HEK293 (cell line): ENCODE measurements around the gene HILPDA.

ENCODE experiments used
- PATZ1 ChIP-seq: fragments of 450-650 bp; formaldehyde crosslinking; IDR thresholded peaks from 2 replicates; pipeline ENCODE4 v1.5.1; 2016; ENCODE audit warnings: missing biosample characterization, missing genetic modification characterization
- ZNF16 ChIP-seq: fragments of 450-650 bp; formaldehyde crosslinking; IDR thresholded peaks from 2 replicates; pipeline ENCODE4 v1.5.1; 2016; ENCODE audit warnings: low read depth, missing biosample characterization, missing genetic modification characterization
- ZNF423 ChIP-seq: fragments of 450-650 bp; formaldehyde crosslinking; IDR thresholded peaks from 2 replicates; pipeline ENCODE4 v1.5.1; 2016; ENCODE audit warnings: missing biosample characterization, missing genetic modification characterization
- ZXDB ChIP-seq: fragments of 450-650 bp; formaldehyde crosslinking; IDR thresholded peaks from 2 replicates; pipeline ENCODE4 v1.5.1; 2016; ENCODE audit warnings: missing biosample characterization, missing genetic modification characterization
- TF ChIP-seq, protein P1 (sequence below): fragments of 450-650 bp; formaldehyde crosslinking; IDR thresholded peaks from 2 replicates; pipeline ENCODE4 v1.5.1; 2016; ENCODE audit warnings: missing biosample characterization, missing genetic modification characterization

DNA sequence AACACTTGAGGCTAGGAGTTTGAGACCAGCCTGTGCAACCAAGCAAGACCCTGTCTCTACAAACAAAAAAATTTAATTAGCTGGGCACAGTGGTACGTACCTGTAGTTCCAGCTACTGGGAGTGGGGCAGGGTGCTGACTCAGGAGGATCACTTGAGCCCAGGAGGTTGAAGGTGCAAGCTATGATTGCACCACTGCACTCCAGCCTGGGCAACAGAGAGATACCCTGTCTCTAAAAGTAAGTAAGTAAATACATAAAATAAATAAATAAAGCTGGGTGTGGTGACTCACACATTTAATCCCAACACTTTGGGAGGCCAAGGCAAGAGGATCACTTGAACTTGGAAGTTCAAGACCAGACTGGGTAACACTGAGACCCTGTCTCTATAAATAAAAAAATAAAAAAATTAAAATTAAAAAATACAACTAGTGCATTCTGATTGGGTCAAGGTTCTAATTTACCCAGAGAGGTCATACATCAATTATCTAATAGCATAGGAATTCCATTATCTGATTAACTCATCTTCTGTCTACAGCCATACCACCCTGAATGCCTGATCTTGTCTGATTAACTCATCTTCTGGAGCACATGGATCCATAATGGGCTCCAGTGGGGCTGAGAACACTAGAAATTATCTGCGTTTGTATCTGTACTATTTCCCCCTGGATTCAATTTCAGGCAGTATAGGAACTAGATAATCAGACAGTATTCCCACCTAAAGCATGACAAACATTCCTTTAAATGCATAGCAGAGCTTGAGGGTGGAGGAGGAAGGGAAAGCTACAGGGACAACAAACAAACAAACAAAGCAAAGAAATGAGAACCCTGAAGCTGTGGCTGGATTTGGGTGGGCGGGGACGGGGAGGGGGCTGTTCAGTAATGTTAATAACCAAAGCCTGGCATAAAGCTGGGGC, 21.0 kb upstream of the HILPDA start:
- TF ChIP-seq, protein P1, sequence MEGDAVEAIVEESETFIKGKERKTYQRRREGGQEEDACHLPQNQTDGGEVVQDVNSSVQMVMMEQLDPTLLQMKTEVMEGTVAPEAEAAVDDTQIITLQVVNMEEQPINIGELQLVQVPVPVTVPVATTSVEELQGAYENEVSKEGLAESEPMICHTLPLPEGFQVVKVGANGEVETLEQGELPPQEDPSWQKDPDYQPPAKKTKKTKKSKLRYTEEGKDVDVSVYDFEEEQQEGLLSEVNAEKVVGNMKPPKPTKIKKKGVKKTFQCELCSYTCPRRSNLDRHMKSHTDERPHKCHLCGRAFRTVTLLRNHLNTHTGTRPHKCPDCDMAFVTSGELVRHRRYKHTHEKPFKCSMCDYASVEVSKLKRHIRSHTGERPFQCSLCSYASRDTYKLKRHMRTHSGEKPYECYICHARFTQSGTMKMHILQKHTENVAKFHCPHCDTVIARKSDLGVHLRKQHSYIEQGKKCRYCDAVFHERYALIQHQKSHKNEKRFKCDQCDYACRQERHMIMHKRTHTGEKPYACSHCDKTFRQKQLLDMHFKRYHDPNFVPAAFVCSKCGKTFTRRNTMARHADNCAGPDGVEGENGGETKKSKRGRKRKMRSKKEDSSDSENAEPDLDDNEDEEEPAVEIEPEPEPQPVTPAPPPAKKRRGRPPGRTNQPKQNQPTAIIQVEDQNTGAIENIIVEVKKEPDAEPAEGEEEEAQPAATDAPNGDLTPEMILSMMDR (tag by site-specific recombination), result no peak
- TF ChIP-seq ZXDB (tag by site-specific recombination), result no peak
- TF ChIP-seq PATZ1 (tag by site-specific recombination), result no peak
- TF ChIP-seq ZNF423 (tag by site-specific recombination), result no peak
- no peak for TF ChIP-seq ZNF16 (tag by site-specific recombination)
